UCSD-AML1 (cell line): ENCODE data around the gene GPSM1.
A peak's percentile ranks its signal among the peaks of the same experiment; 100 is the strongest.

Experiments
- DNase-seq: peaks from one replicate; lab custom pipeline; 2025; ENCODE audit not compliant: unreplicated experiment; lab: John Stamatoyannopoulos, UW

The GPSM1 gene

GRCh38 chr9:136373300-136374182 lies 46.2 kb downstream of the GPSM1 start, which contains the start of gene CARD9:
Gene CARD9 (minus strand): TSS chr9:136373669. CDS start chr9:136372078, 1,591 bp downstream.
- peak; percentile 80 for DNase-seq

DNA sequence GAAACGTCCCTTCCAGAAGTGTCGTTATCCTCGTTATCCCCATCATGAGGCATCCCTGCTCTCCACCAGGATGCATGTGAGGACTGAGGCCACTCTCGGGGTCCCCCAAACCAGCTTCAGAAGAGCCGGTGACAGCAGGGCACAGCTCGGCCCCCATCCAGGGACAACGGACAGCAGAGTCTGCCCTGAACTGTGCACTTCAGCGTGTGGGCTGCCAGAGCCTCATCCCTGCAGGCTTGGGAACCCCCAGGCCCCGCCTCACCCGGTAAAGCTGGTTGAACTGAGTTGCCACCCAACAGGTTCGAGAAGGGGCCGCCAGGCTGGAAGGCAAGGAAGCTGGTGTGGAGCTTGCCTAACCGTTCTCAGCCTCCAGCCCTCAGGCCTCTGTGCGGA lies 46.8 kb downstream of the GPSM1 start:
- DNase-seq = no peak

- DNase-seq = no peak
These were observed 47.8 kb downstream of the GPSM1 start for GRCh38 chr9:136375096-136375495.

- no peak for DNase-seq
These were observed 49.1 kb downstream of the GPSM1 start for GRCh38 chr9:136376457-136376856.

DNA sequence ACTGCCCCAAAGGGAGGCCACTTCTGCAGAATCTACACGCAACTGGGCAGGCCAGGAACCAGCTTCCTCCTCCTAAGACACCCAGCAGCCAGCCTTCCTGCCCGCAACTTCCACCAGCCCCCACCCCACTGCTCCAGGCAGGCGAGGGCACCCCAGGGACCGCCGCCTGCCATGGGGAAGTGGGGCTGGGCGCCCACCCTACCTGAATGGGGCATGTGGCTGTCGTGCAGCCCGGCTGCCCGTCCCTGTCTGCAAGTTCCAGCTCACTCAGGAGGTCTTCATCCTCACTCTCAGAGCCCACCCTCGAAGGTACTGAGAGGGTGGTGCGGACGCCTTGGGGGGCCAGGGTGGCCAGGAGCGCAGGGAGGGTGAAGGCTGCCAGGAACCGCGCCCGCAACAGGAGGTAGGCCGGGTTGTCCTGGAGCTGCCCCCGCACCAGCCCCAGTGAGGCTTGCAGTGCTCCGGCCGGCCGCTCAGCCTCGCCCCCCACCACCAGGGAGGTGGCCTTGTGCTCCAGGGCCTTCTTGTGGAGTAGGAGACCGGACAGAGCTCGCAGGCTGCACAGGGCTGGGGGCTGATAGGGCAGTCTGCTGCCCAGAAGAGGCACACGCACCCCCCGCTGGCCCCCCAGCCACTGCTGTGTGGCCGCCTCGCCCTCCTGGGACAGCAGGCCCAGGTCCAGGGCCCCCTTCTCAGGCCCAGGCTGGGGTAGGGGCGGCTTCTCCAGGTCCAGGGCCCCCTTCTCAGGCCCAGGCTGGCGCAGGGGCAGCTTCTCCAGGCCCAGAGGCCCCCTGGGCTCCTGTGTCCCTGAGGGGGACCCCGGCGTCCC lies 50.2 kb downstream of the GPSM1 start:
- DNase-seq = no peak

DNA sequence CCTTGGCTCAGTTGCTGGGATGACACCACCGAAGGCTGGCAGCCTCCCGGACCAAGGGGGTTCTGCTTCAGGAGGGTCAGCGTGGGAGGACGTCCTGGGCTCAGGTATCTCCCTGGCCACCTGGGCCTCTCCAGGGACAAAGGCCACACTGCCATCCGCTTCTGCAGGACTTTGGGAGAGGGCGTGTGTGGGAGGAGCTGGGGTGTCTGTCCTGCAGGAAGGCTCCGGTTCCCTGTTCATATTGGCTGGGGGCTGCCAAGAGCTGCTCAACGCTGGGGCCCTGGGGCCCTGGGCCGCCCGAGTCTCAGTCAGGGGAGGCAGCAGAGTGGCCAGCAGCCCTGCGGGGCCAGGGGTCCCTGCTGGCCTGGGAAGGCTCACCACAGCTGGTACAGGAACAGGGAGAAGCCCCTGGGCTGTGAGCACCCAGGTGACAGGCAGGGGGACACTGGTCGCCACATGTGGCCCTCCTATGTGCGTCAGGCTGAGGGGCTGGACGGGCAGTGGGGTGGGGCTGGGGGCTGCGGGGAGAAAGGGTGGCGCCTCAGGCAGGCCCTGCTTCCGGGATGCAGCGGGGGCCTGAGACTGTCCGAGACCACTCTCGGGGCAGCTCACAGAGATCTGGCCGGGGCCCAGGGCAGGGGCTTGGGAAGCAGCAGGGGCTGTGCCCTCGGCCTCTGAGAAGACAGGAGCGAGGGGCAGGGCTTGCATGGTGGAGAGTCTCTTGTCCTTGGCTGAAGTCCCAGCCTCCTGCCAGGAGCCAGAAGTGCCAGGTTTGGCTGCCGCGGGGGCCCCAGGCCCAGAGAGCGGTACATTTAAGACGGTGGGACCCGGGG lies 51.0 kb downstream of the GPSM1 start:
- DNase-seq = no peak

DNA sequence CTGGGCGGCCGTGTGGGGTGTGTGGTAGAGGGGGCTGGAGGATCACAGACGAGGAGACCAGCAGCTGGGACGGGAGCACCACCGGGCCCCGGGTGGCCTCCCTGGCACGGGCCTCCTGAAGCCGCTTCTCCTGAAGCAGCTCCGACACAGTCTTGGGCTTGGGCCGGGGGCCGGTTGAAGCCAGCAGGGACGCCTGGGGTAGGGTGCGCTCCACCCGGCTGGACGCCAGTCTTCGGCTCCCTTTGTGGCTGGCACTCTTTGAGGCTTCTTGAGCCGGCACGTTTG lies 51.6 kb downstream of the GPSM1 start:
- DNase-seq = no peak

DNA sequence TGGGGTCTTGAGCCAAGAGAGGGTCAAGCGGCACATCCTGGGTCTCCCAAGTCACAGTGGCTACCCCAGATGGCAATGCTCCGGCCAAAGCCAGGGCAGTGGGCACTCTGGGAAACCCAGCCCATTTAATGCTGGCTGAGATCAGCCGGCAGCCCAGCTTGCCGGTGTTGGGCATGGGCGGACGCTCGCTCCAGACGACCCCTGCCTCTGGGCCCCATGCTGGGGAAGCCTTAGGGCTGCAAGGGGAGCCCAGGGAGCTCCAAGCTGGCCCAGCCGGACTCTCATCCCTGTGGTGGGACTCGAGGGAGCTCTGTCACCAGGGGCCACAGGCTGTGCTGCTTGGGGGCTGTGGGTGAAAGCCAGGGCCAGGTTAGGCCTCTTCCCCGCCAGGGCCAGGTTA lies 52.1 kb downstream of the GPSM1 start:
- DNase-seq = no peak

DNA sequence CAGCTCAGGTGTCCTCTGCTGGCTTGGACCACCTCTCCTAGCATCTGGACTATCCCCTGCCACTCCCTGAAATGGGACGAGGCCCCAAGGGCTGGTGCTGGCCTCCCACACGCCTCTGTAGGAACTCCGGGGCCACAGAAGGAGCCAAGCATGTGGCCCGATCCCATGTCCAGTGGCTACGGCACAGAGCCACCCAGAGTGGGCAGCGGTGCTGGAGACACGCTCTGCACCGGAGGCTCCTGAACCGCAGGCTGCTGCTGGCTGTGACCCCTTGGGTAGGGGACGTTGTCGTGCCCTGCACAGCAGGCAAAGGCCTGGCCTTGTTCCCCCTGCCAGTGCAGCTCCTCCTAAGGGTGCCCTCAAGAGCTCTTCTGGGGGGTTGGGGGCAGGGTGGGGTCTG lies 52.6 kb downstream of the GPSM1 start:
- DNase-seq = no peak

- DNase-seq = no peak
These were observed 53.0 kb downstream of the GPSM1 start for GRCh38 chr9:136380381-136380780.

DNA sequence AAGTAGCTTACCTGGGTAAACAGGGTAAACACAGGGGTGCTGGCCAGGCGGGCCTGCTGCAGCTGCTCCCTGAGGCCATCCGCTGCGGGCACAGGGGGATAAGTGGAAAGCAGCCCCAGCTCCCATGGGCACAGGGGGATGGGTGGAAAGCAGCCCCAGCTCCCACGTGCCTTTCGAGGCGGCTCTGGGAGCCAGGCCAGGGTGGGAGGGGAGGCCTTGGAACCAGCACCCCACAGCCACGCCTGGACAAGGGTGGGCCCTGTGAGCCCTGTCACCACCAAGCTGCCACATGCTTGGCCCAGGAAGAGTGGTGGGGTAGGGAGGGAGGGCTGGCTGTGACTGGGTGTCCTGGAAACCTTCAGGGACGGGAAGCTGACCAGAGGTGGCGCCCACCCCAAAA lies 54.0 kb downstream of the GPSM1 start:
- DNase-seq = no peak

GRCh38 chr9:136381966-136382513 lies 54.7 kb downstream of the GPSM1 start:
- no peak for DNase-seq

- DNase-seq = no peak
These were observed 56.1 kb downstream of the GPSM1 start for GRCh38 chr9:136383436-136383835.

DNA sequence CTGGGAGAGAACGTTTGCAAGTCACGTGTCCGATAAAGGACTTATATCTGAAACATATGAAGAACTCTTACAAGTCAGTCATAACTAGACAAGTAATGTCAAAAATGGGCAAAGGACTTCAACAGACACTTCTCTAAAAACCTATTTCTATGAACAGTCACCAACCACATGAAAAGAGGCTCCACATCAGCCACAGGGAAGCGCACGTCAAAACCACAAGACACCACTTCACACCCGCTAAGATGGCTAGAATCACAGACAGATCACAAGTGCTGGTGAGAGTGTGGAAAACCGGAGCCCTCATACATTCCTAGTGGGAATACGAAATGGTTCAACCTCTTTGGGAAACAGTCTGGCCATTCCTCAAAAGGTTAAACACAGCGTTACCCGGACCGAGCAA lies 57.7 kb downstream of the GPSM1 start:
- DNase-seq = no peak

GRCh38 chr9:136386018-136386417 lies 58.7 kb downstream of the GPSM1 start:
- no peak for DNase-seq

GRCh38 chr9:136387217-136387616 lies 59.9 kb downstream of the GPSM1 start:
- DNase-seq = no peak

DNA sequence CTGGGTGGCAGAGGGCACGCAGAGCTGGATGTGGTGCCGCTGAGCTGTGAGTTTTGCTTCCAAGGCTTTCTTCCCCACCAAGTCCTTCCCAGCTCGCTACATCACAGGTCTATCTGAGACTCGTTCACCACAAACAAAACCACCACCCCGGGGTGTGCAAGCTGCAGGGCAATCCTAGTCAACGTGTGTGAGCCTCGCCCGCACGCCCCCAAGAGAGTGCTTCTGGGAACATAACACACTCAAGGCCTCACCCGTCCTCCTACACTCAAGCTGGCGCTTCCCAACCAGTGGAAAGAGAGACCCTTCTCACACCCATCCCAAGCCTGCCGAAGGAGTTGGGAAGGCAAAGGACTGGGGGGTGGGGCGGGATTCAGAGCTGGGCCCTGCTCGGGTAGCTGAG lies 62.1 kb downstream of the GPSM1 start:
- no peak for DNase-seq

GRCh38 chr9:136391737-136392537 lies 64.6 kb downstream of the GPSM1 start:
- no peak for DNase-seq

DNA sequence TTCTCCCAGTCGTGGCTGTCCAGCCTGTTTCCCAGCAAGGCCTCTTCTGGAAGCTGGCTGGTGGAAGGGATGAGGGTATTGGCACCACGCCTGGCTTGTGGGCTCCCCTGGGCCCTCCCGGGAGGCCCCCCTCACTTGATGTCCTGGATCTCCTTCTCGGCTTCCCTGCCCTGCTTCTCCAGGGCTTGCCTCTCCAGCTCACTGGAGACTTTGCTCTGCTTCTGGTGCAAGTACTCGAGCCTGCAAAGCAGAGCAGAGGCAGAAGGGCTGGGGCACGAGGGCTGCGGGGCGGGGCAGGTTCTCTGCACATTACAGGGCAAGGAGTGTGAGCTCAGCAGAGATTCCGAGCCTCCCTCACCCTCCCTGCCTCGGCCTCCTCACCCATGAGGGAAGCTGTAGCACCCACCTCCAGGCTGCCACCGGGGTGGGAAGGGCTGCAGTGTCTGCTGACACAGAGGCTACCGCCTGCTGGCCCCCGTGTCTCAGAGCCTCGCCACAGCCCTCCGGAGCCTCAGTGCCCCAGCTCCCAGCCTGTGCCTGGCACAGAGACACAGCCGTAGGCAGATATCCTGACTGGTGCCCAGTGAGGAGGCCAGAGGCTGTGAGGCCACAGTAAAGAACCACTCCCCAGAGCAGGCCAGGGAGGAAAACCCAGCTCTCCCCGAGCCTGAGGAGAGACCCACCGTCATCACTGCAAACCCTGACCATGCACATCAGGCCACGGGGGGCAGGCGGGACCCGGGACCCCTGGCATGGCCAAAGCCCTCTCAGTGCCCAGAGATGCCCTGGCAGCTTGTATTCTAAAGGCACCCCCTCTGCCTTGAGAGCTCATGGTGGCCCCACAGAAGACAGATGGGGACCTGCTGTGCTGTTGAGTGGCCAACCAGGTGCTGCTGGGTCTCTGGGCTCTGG lies 65.5 kb downstream of the GPSM1 start:
- no peak for DNase-seq
